GM18519 (cell line): ENCODE results near the gene CORO6.

ENCODE experiments used
- ATAC-seq: cut with Tn5 transposase; IDR thresholded peaks from one replicate; pipeline ENCODE4 v1.9.1; 2021; ENCODE audit warnings: mild to moderate bottlenecking, moderate library complexity; ENCODE audit not compliant: unreplicated experiment, low FRiP score

Gene CORO6

DNA sequence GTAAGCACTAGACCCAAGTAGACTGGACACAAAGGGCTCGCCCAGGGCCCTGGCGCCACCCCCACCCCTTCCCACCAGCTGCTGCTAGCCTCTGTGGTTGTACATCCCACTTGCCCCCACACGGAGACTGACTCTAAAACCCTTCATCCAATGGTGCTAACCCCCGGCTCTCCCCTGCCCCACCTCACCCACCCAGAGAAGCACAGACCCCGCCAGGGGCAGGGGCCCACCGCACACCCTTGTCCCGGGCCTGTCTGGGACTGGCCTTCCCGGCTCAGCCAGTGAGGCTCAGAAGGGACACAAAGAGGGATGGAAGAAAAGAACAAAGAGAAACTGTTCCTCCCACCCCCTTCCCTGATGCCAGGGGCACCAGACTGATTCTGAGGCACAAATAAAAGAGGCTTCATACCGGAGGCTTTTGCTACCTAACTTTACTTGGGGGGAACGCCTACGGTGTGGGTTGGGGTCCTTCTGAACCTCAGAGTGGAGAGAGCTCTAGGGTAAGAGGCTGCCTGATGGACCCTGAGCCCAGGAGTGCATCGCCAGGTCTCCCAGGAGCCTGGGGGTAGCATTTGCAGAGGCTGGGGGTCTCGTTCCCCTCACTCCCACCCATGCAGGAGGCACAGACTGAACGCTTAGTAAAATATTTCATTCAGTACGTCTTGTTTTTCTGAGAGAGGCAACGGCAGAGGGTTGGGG lies 8.2 kb downstream of the CORO6 start:
- no peak for ATAC-seq

DNA sequence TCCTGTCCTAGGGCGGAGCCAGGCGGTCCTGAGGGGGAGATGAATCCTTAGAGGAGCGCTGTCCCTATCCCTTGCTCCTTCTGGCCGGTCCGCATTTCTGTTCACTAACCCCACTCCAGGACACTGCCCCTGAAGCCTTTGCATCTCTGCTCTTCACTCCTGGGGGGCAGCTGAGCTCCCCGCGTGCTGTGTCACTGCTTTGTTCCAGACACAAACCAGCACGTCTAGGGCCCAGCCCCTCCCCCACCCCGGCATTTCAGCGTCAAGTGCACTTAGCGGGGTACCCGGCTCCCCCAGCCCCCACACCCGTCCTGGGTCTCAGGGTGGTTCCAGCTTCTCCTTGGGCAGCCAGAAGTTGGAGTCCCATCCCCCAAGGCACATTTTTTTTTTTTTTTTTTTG lies 8.9 kb downstream of the CORO6 start:
- no peak for ATAC-seq

DNA sequence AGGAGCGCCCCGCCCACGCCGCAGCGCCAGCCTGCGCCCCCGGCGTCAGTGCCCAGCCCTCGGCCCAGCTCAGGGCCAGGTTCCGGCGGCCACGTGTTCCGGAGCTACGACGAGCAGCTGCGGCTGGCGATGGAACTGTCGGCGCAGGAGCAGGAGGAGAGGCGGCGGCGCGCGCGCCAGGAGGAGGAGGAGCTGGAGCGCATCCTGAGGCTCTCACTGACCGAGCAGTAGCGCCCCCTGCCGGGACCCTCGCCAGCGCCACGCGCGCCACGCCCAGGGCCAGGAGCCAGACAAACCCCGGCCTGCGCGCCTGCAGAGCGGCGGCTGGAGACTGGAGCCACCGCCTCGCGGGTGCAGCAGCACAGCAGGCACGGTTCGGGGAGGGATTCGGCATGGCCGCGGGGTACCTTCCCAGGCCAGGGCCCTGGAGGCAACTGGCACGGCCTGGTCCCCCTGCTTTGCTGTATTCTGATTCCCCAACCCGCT lies 9.3 kb downstream of the CORO6 start:
- no peak for ATAC-seq

DNA sequence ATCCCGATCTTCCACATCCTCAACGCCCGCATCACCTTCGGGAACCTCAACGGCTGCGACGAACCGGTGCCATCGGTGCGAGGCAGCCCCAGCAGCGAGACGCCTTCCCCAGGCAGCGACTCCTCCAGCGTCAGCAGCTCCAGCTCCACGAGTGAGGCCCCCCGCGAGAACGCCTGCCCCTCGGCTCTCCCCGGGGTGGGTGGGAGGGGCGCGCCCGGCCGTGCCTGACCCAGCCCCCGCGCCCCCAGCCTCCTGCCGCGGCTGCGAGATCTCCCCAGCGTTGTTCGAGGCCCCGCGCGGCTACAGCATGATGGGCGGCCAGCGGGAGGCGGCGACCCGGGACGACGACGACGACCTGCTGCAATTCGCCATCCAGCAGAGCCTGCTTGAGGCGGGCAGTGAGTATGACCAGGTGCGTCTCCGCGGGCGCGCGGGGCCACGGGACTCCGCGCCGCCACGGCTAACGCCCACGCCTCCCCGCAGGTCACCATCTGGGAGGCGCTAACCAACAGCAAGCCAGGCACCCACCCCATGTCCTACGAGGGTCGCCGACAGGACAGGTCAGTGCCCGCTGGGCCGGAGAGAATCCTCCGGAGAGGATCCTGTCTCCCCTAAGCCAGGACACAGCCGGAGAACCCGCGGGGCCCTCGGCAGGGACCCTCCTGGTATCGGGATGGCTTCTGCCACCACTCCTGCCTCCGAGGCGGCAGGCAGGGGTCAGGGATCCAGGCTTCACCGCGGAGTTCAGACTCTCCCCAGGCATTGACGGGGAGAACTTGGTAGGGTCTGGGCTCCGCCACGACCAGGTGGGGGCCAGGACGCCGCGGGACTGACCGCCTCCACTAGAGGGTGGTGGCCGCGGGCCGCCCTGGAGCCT lies 10.1 kb downstream of the CORO6 start:
- no peak for ATAC-seq

DNA sequence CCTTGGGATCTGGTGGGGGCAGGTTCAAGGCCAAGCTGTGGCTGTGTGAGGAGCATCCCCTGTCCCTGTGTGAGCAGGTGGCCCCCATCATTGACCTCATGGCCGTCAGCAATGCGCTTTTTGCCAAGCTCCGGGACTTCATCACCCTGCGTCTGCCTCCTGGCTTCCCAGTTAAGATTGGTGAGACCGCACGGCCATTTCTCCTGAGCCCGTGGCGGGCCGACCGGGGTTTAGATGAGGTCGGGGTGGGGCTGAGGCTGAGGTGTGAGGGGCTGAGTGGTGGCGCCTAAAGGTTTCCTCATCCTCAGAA lies 10.7 kb downstream of the CORO6 start:
- no peak for ATAC-seq

DNA sequence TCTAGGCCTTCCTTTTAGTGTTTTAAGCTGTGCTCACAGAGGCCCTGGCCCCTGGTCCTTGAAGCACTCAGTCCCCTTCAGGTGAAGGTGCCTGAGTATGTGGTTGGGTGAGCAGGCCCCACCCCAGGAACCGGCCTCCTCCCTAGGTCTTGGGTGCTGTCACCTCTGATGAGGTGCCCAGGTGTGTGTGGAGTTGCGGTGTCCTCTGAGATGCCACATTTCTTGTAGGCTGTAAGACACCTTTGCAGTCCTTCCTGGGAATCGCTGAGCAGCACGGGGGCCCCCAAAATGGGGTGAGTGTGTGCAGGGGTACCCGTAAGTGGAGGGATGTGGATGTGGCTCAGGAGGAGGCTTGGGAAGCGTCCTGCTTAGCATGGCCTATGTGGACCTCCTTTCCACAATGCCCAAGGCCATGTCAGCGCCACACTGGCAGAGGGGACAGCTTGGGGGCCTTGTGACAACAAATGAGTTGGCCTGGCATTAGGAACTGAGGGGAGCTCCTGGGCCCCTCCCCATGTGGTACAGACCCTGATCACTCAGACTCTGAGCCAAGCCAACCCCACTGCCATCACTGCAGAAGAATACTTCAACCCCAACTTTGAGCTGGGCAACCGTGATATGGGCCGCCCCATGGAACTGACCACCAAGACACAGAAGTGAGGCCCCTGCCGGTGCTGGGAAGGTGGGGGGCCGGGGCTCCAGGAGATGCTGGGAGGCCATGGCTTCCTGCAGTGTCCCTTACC lies 11.2 kb downstream of the CORO6 start:
- ATAC-seq: no peak

DNA sequence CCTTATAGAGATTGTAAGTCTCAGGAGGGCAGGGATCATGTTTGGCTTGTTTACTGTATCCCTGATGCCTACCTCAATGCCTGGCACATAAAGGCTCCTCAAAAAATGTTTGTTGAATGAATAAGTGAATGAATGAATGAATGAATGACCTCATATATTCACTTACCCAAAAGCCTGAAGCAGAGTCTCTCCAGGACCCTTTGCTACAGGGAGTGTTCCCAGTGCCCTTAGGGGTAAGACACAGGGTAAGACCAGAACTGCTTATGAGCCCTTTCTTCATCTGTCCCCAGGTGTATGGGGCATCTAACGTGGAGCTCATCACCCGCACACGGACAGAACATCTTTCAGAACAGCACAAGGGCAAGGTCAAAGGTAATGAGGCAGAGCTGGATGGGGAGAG lies 12.3 kb downstream of the CORO6 start:
- ATAC-seq: no peak

DNA sequence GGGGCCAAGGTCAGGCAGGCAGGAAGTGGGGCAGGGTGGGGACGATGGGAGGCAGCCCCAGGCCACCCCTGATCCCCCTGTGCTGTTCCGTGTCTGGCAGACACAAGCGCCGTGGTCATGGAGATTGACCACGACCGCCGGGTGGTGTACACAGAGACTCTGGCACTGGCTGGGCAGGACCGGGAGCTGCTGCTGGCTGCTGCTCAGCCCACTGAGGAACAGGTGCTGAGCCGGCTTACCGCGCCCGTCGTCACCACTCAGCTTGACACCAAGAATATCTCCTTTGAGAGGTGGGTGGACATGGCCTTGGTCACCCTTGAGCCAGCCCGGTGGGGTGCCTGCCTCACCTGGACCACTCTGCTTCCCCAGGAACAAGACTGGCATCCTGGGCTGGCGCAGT lies 13.7 kb downstream of the CORO6 start:
- no peak for ATAC-seq

DNA sequence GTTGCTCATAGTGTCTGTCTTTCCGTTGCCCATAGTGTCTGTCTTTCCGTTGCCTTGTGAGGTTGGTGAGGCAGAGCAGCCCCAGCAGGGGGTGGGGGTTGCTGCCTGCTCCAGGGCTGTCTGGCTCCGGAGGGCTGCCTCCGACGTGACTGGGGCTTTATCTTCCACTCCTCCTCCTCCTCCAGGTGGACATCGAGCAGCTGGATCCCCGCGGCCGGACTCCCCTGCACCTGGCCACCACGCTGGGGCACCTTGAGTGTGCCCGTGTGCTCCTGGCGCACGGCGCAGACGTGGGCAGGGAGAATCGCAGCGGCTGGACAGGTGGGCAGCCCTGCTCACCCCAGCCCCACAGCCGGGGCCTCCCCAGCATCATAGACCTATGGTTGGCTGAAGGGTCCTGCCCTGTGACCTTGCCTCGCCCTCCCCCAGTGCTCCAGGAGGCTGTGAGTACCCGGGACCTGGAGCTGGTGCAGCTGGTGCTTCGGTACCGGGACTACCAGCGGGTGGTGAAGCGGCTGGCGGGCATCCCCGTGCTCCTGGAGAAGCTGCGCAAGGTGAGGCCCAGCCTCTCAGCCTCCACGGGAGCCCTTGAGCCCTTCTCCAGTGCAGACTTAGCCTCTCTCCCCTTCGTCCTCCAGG lies 15.0 kb downstream of the CORO6 start:
- no peak for ATAC-seq

DNA sequence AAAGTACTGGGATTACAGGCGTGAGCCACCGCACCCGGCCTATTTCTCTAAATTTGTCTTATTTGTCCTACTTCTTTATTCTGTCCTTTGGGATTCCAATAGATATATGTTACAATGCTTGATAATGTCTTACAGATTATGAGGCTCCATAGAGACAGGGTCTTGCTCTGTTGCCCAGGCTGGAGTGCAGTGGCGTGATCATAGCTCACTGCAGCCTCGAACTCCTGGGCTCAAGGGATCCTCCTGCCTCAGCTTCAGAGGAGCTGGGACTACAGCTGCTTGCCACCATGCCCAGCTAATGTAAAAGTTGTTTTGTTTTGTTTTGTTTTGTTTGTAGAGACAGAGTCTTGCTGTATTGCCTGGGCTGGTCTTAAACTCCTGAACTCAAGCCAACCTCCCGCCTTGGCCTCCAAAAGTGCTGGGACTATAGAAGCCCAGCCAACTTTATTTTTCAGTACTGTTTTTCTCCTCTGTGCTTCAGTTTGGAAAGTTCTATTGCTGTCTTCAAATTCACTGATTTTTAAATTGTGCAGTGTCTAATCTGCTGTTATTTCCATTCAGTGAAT lies 19.5 kb downstream of the CORO6 start:
- ATAC-seq: no peak

DNA sequence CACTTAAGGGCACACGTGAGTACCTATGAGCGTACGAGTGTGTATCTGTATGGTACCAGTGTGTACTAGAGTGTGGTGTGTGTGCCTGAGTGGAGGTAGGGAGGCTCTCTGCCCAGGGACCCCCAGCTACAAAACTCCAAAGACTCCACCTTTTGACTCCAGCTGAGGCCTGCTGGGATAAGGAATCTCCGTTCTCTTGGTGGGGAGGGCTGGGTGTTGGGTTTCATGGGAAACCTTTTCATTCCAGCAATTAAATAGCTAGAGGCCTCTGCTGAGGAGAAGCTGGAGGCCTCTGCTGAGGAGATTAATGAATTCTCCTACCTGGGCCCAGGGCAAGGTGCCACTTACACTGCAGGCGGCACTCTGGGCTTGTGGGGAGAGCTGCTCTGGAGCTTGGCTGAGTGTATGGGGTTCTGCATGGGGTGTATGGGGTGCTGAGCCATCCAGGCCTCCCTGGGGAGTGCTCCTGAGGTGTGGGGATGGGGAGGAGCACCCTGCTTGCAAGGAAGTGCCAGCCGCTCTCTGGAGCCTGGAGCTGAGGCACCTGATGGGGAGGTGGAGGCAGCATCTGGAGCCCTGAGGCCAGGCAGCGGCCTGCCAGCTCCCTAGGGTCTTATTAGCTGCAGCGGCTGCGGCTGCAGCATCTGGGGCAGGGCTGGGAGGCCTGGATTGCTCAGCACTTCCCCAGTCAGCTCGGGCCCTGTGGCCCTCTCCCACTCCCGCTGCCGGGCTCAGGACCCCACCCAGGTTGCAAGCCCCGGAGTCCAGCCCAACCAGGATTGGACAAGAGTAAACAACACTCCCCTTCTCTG lies 25.1 kb downstream of the CORO6 start:
- ATAC-seq: no peak

DNA sequence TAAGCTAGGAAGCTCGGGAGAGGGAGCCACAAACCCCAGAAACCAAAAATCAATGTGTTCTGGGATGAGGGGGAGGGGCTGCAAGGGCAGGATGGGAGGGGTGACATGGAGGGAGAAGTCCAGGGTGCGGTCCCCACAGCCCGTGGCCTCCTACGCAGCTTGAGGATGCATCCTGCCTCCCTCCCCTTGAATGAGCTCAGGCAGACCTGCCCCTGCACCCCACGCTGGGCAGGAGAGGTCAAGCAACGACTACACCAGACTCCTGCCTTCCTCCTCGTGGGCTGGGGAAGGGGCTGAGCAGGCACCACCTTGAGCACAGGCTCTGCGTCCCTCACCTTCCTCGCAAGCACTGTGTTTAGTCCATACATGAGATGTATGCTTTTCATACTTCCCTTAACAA lies 25.9 kb downstream of the CORO6 start:
- no peak for ATAC-seq

DNA sequence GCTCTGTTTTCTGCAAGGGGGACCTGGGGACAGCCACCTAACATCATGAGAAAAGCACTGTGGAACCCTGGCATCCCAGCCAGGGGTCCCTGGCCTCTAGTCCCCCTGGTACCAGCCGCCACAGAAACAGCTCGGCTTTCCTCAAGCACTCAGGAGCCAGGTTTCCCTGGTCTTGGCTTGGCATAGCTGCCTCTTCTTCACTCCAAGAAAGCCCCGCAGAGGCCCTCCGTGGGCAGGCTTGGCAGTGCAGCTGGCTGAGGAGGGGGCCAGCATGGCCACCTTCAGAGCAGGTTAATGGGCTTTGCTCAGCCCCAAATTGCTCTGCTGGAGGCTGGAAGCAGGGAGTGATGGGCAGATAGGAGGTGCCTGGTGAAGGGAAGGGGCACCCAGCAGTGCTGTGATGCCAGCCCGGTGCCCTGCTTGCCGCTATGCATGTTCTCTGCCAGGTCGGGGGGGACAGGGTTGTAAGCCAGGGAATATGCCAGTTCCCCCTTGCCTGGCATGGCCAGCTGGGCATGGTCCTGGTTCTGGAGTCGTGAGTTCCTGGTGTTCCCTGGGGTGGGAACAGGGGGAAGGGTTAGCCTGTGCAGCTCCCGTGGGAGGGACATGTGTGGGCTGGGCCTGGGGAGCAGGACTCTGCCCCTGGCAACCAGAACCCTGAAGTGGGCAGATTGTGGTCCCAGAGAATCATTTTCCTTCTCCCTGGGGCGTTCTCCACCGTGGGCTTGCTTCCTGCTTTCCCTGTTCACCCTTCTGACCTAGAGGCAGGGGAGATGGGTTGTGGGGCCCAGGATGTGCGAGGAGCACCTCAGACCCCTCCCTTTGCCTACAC lies 26.6 kb downstream of the CORO6 start:
- no peak for ATAC-seq

DNA sequence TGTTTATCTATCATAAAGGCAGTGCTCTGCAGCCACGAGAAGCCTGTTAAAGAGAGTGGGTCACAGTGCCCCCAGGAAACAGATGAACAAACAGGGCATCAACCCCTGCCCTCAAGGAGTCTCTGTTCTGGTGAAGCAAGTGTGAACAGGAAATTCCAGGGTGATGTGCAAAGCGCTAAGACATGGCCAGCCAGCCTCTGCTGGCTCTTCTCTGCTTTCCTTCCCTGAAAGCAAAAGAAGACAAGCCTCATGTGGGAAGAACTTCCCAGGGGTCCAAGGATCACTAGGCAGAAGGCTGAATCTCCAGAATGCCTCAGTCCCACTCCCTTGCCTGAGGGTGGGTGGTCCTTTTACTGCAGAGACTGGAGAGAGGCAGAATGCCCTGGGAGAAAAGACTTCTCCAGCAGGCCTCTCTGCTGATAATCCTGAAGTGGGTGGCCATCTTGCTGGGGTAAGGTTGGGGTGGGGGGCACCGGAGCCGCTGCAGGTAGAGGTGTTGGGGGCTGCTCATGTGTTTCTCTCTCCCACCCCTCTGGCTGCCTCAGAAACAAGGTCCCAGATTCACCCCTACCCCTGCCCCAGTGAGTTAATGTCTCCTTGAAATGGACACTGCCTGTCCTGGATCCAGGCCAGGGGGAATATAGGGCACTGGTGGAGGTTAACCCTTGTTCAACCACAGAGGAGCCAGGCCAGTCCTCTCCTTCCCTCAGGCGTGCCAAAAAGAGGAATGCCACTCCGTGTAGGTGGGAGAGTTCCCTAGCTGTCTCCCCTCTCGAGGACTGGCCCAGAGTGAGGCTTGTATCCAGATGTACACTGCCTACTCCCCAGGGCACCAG lies 27.4 kb downstream of the CORO6 start:
- ATAC-seq: no peak

DNA sequence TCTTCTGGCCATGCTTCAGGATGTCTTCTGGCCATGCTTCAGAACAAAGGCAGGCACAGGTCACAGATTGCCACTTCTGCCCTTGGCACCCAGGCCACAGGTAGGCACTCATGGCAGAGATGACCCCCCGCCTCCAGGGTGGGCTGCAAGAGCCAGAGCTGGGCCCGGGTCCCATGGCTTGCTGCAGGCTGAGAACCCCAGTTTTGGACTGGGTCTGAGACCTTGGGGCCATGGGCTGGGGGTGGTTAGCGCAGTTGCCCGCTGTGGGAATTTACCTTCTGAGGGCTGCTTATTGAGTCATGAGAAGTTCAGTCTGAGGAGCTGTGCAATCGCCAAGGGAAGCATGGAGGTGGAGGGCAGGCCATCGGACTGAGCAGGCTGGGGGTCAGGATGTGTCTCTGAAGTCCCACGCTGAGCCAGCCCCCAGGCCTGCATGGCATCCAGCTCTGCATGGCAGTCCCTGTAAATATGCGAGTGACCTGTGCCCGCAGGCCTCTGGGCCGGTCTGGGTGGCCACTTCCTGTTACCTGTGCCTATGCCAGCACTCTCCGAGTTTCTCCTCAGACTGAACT lies 28.1 kb downstream of the CORO6 start:
- ATAC-seq: no peak

DNA sequence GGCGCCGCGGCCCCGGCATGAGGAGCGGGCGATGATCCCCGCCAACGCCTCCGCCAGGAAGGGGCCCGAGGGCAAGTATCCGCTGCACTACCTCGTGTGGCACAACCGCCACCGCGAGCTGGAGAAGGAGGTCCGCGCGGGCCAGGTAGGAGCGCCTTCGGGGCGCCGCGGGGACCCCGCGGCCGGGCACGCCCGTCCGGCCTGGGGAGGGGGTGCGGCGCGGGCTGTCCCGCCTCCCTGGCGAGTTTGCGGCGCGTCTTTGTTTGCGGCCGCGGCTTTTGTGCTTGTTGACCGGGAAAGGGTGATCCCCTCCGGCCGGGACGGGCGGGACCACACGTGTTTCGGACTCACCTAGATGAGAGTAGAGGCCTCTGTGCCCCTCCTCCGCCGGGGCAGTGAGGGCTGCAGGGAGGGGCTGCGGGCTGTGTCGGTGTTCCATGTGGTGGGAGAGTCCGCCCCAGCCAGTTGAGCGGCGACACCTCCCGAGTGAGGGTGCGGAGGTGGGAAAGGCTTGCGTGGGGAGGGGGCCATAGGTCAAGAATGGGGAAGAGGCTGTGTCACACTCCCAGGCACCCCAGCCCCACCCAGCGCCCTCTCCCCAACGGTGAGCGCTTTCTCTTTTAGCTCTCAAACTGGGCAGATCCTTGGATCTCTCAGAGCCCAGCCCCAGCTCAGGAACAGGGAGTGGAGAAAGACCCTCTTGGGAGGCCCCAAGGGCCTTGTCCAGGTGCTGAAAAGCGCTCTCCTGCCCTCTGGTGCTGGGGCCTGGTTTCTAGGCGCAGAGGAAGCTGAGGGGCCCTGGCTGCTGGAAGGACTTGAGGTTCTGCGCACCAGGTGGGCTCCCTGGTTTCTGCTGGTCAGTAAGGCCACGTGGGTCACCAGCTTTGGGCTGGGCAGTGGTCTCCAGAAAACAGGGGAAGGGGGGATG lies 28.9 kb downstream of the CORO6 start:
- ATAC-seq: no peak
